ENCODE data around the gene SWSAP1.
A peak's percentile ranks its signal among the peaks of the same experiment; 100 is the strongest.

The SWSAP1 gene

DNA sequence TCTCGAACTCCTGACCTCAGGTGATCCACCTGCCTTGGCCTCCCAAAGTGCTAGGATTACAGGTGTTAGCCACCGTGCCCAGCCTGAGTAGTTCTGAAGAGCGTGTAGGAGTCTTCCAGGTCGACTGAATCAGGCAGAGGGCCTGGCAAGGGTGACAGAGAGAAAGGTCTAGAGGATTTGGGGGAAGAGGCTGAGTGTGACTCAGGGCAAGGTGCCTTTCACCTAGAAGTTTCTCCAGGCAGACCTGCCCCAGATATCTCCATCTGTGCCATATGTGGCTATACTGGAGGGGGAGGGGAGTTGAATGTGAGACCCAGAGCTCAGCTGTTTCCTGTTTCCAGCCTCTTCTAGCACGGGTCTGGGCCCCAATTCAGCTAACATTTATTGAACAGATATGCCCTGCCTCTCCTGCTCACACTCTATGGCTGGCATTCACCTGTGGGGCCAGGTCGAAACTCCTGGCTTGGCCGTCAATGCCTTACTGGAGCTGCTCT lies 26.9 kb upstream of the SWSAP1 start:
- TF ChIP-seq FOXM1 (IDR thresholded peaks at IDR 0.05; ENCODE audit: borderline replicate concordance, low read depth) (no peak), YY1 (IDR thresholded peaks at IDR 0.05; ENCODE audit: low read depth) (no peak), EP300 (IDR thresholded peaks at IDR 0.05; ENCODE audit: borderline replicate concordance) (no peak), ZBTB7A (IDR thresholded peaks at IDR 0.05; ENCODE audit: low read depth) (no peak), CEBPB (IDR thresholded peaks at IDR 0.05) (no peak)

DNA sequence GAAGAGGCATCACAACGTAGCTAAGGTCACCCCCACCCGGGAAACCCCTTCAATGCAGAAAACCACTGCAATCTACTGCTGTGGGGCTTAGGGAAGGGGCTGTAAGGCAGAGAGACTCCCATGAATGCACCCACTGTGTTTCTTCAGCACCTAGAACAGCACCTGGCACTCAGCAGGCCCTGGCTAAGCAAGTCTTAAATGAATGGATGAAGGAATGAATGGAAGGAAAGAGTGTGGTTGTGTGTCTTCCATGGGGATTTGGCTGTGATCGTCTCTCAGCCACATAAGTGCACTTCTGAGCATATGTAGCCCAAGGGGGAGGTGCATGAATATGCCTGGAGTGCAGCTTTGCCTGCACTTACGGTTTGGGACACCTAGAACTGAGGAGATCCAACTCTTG lies 25.3 kb upstream of the SWSAP1 start:
- TF ChIP-seq, protein P1, sequence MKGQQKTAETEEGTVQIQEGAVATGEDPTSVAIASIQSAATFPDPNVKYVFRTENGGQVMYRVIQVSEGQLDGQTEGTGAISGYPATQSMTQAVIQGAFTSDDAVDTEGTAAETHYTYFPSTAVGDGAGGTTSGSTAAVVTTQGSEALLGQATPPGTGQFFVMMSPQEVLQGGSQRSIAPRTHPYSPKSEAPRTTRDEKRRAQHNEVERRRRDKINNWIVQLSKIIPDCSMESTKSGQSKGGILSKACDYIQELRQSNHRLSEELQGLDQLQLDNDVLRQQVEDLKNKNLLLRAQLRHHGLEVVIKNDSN (IDR thresholded peaks at IDR 0.05) = no peak
- no peak for TF ChIP-seq YY1 (IDR thresholded peaks at IDR 0.05; ENCODE audit: low read depth)
- TF ChIP-seq, protein P2, sequence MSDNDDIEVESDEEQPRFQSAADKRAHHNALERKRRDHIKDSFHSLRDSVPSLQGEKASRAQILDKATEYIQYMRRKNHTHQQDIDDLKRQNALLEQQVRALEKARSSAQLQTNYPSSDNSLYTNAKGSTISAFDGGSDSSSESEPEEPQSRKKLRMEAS (IDR thresholded peaks at IDR 0.05) = no peak
- TF ChIP-seq, protein P3, sequence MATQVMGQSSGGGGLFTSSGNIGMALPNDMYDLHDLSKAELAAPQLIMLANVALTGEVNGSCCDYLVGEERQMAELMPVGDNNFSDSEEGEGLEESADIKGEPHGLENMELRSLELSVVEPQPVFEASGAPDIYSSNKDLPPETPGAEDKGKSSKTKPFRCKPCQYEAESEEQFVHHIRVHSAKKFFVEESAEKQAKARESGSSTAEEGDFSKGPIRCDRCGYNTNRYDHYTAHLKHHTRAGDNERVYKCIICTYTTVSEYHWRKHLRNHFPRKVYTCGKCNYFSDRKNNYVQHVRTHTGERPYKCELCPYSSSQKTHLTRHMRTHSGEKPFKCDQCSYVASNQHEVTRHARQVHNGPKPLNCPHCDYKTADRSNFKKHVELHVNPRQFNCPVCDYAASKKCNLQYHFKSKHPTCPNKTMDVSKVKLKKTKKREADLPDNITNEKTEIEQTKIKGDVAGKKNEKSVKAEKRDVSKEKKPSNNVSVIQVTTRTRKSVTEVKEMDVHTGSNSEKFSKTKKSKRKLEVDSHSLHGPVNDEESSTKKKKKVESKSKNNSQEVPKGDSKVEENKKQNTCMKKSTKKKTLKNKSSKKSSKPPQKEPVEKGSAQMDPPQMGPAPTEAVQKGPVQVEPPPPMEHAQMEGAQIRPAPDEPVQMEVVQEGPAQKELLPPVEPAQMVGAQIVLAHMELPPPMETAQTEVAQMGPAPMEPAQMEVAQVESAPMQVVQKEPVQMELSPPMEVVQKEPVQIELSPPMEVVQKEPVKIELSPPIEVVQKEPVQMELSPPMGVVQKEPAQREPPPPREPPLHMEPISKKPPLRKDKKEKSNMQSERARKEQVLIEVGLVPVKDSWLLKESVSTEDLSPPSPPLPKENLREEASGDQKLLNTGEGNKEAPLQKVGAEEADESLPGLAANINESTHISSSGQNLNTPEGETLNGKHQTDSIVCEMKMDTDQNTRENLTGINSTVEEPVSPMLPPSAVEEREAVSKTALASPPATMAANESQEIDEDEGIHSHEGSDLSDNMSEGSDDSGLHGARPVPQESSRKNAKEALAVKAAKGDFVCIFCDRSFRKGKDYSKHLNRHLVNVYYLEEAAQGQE (IDR thresholded peaks at IDR 0.05; ENCODE audit: low read depth) = peak; percentile 80

DNA sequence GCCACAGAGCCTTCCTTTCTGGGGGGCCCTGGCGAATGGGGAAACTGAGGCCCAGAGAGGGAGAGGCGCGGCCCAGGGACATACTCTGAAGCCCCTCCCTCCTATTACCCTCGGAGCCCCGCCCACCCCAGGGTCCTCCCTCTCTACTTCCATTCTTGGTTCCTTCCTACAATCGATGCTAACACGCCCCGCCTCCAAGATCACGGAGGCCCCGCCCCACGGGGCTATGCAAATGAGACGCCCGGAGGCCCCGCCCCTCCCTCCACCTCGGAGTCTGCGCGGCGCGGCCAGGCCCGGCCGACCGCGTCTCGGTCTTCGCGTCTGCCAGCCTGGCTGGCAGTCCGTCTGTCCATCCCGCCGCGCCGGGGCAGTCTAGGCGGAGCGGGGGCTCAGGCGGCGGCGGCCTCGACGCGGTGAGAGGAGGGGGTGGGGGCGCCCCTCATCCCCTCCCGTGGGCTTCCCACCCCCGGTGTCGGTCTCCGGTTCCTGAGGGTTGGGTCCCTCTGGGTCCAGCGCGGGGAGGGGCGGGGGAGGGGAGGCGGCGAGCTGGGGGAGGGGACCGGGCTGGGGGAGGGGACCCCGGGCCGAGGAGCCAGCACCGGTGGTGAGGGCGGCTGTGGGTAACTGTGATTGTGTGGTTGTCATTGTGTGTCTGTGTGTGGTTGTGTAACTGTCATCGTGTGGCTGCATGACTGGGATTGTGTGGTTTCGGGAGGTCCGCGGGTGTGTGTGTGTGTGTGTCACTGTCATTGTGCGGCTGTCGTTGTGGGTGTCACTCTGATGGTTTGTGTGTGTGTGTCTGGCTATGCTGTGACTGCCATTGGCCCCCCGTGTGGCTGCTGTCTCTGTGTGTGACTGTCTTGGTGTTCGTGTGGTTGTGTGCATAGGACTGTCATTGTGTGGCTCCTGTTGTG lies 19.0 kb upstream of the SWSAP1 start, which contains the start of gene PLPPR2:
Gene PLPPR2, plus strand, starts transcription at position 273 of the 914 bp plus-strand sequence. CDS start 2,242 bp downstream, outside the sequence.
- TF ChIP-seq, protein P2 (IDR thresholded peaks at IDR 0.05) = peak; percentile 72; the same call in 1 of the 2 replicates
- no peak for TF ChIP-seq YY1 (IDR thresholded peaks at IDR 0.05; ENCODE audit: low read depth)
- no peak for TF ChIP-seq CREB1 (IDR thresholded peaks at IDR 0.05; ENCODE audit: low read depth)

DNA sequence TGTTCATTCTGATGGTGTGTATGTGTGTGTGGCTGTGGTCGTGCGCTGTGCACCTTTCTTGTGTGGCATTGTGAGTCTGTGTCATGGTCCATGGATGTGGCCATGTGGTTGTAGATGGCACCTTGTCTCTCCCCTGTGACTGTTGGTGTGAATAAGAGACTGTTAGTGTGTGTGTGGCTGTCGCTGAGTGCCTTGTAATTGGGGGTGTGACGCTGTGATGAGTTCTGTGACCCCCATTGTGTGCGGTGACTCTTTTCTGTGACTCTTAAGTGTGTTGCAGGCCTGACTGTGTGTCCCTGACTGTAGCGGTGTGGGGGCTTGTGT lies 18.4 kb upstream of the SWSAP1 start:
- no peak for TF ChIP-seq TCF12 (IDR thresholded peaks at IDR 0.05; ENCODE audit: low read depth)
- TF ChIP-seq EP300 (IDR thresholded peaks at IDR 0.05; ENCODE audit: borderline replicate concordance) = no peak
- TF ChIP-seq ZBTB7A (IDR thresholded peaks at IDR 0.05; ENCODE audit: low read depth) = no peak
- TF ChIP-seq, protein P1 (IDR thresholded peaks at IDR 0.05) = no peak
- TF ChIP-seq NFIC (IDR thresholded peaks at IDR 0.05) = no peak
- no peak for TF ChIP-seq CREB1 (IDR thresholded peaks at IDR 0.05; ENCODE audit: low read depth)
- no peak for TF ChIP-seq FOXM1 (IDR thresholded peaks at IDR 0.05; ENCODE audit: borderline replicate concordance, low read depth)
- TF ChIP-seq, protein P3 (IDR thresholded peaks at IDR 0.05; ENCODE audit: low read depth) = no peak
- TF ChIP-seq TEAD4 (IDR thresholded peaks at IDR 0.05) = no peak
- TF ChIP-seq RAD21 (IDR thresholded peaks at IDR 0.05; ENCODE audit: low read depth) = no peak
- TF ChIP-seq EGR1 (IDR thresholded peaks at IDR 0.05) = no peak
- TF ChIP-seq, protein P2 (IDR thresholded peaks at IDR 0.05) = no peak
- TF ChIP-seq YY1 (IDR thresholded peaks at IDR 0.05; ENCODE audit: low read depth) = no peak
- no peak for TF ChIP-seq CEBPB (IDR thresholded peaks at IDR 0.05)
- no peak for TF ChIP-seq TAF1 (IDR thresholded peaks at IDR 0.05; ENCODE audit: low read depth)

DNA sequence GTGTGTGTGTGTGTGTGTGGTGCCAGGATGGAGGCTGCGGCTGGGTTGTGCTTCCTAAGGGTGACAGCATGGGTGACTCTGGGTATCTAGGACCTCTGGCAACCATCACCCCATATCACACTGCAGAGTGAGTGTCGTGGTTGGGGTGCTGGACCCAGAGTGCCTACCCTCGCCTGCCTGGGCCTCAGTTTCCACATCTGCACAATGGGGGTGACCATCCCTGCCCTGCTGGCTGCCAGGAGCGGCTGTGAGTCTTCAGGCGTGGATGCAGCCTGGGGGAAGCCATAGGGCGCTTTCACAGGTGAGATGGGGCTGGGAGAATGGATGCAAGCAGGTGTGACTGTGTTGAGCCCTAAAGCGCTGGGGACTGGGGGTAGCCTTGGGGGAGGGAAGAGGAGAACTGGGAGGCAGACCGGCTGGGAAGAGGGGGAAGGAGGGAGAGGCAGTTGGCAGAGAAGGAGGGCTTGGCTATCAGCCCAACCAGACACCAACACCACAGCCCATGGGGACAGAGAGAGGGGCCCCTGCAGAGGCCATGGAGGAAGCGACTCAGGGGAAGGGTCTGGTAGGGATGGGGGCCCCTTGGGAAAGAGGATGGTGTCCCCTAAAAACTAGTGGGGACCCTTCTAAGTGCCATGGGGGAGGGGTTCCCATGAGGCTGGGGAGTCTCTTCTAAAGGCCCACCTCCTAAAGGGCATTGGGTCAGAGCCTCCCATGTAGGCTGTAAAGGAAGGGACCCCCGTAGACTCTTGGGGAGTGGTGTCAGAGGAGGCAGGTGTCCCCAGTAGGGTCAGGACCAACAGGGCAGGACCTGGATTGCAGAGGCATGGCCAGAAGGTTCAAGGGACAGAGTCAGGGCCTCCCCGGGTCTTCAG lies 17.6 kb upstream of the SWSAP1 start:
- TF ChIP-seq RAD21 (IDR thresholded peaks at IDR 0.05; ENCODE audit: low read depth) (no peak), CREB1 (IDR thresholded peaks at IDR 0.05; ENCODE audit: low read depth) (no peak)
